T47D (cell line): ENCODE measurements around the gene VPS4A.
"Not testable (repeated sequence)": the region's sequence is repeated elsewhere in the genome, so short reads cannot be mapped to it uniquely, and the experiment has no call there.

Source experiments
- DNase-seq, 2 experiments: peaks; one replicate each; pipeline versions ENCODE4 v3.0.0 to v3.0.0-alpha.2; 2011 to 2012; ENCODE audit warnings: low read depth in 1 of 2, low spot score in 1 of 2
- JUND ChIP-seq: IDR thresholded peaks from 2 replicates; pipeline ENCODE4 v1.6.1; 2012; ENCODE audit warnings: low read depth
- in situ Hi-C: cut with HindIII; loops from 2 replicates; pipeline ENCODE4 v1.10.0; 2016; ENCODE audit warnings: low sequenced_read_pairs, low pct_unique_long_range_greater_than_20kb

Gene VPS4A

DNA sequence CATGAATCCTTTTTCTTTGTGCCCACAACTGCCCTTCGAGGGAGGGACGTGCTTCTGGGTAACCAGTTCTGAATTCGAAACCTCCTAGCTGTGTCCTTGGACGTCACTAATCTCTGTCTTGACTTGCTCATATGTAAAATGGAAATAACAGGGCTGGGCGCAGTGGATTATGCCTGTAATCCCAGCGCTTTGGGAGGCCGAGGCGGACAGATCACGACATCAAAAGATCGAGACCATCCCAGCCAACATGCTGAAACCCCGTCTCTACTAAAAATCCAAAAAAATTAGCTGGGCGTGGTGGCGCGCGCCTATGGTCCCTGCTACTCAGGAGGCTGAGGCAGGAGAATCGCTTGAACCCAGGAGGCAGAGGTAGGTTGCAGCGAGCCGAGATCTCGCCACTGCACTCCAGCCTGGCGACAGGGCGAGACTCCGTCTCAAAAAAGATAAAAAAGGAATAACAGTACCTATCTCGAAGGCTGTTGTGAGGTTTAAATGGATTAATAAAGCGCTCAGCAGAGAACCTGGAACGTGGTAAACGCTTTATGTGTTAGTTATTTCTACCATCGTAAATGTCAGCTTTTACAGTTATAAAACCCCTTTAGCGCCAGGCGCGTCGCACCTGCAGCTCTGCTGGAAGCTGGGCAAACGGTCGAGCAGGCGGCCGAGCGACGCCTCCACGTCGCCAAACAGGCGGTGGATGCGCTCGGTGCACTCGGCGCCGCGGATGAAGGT is 27.6 kb downstream of the VPS4A start:
- DNase-seq, result no peak
- TF ChIP-seq JUND, result no peak
- in situ Hi-C loops, result no loop called here

DNA sequence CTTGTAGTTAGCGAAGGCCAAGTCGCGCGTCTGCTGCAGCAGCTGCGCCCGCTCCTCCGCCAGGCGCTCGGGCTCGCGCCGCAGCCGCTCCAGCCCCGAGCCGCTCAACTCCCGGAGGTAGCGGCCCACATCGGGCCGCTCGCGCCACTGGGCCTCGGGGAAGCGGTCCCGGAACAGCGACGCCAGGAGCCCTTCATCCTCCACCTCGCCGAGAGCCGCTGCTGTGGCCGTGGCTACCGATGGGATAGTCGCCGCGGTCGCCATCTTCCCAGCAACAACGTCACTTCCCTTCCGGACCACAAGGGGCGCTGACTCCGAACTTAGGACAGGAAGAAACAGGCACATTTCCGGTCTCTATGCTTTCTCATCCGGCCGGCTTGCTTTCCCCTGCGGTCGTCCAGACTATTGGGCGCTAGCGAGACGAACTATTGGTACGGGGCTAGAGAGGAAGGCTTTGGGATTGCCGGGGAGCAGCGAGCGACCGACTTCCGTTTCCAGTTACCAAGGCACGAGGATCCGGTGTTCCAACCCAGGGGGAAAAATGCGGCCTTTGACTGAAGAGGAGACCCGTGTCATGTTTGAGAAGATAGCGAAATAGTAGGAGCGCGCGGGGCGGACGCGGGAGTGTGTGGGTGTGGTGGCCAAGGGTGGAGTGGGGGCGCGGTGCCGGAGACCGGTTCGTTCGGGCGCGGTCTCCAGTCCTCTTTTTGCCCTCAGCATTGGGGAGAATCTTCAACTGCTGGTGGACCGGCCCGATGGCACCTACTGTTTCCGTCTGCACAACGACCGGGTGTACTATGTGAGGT is 28.3 kb downstream of the VPS4A start, which contains the start of the genes COG8 and NIP7:
Gene COG8 (minus strand): TSS at position 276 of the 806 bp plus-strand sequence. CDS start 12 bp downstream, at position 264.
Gene NIP7 (plus strand): TSS at position 484 of the 806 bp plus-strand sequence. CDS start 58 bp downstream, at position 542.
- DNase-seq, result peak; percentile 86 to 99
- TF ChIP-seq JUND, result no peak
- in situ Hi-C loops, result no loop called here

DNA sequence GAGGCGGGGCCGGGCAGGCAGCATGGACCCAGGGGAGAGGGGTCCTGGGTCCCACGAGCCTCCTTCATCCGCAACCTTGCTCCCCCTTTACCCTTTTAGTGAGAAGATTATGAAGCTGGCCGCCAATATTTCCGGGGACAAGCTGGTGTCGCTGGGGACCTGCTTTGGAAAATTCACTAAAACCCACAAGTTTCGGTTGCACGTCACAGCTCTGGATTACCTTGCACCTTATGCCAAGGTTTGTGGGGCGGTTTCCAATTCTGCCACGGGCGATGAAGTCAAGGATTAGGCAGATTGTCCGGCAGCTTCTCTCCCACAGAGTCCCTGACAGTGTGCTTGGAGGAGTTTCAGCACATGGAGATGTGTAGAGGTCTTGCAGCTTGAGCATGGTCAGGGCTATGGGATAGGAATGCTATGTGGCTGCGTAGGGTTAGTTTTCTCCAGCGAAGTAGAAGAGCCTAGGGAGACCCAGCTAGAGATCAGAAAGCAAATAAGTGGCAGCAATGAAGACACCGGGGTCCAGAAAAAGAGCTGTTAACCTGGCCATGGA is 29.0 kb downstream of the VPS4A start:
- no peak for DNase-seq
- TF ChIP-seq JUND, result no peak
- in situ Hi-C loops, result no loop called here

DNA sequence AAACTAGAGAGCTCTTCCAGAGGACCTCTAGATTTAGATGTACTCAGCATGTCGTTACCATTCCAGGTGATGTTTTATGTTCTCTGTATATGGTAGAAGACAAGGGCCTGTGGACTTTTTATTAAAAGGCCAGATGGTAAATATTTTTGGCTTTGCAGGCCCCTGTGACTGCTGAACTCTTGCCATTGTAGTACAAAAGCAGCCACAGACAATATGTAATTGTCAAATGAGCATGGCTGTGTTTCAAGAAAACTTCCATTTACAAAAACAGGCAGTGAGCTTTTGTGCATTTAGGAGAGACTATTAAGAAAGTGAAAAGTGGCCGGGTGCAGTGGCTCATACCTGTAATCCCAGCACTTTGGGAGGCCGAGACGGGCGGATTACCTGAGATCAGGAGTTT is 33.0 kb downstream of the VPS4A start:
- TF ChIP-seq JUND, result no peak

DNA sequence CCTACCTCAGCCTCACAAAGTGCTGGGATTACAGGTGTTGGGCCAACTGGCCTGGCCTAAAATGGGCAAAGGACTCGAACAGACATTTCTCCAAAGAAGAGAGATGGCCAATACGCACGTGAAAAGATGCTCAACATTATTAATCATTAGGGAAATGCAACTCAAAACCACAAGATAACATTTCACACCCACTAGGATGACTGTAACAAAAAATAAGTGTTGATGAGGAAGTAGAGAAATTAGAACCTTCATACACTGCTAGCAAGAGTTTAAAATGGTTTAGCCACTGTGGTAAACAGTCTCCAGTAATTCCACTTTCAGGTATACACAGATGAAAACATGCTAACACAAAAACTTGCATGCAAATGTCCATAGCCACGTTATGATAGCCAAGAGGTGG is 34.8 kb downstream of the VPS4A start:
- in situ Hi-C loops, result no loop called here
- TF ChIP-seq JUND, result no peak
- no peak for DNase-seq

More for the DNA sequence above, 33.0 kb downstream of the VPS4A start:
- DNase-seq, result no peak
- in situ Hi-C loops, result no loop called here

DNA sequence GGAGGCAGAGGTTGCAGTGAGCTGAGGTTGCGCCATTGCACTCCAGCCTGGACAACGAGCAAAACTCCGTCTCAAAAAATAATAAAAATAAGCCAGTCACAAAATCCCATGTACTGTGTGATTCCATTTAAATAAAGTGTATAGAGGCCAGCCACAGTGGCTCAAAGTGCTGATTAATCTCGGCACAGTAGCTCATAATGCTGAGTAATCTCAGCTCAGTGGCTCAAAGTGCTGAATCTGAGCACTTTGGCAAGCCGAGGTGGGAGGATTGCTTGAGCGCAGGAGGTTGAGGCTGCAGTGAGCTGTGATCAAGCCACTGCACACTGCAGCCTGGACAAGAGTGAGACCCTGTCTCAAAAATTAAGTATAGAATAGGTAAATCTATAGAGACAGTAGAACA is 35.5 kb downstream of the VPS4A start:
- no peak for DNase-seq
- in situ Hi-C loops, result no loop called here
- TF ChIP-seq JUND, result no peak

DNA sequence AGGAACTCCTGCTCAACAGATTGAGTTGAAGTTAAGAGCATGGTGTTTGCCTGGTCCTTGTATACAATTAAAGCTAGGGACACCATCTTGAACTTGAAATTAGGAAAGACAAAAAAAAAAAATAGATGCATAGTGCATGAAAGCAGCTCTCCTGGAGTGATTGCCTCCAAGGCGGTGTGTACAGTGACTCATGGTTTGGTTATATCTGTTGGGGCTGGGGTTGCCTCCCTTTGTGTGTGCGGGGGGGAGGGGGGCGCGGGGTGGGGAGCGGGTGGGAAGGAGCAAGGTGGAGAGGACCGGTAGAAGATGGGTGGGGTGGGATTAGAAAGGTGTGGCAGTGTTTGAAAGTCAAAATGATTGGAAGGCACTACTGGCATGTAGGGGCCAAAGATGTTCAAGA is 37.1 kb downstream of the VPS4A start:
- in situ Hi-C loops, result no loop called here
- no peak for TF ChIP-seq JUND
- DNase-seq, result no peak

DNA sequence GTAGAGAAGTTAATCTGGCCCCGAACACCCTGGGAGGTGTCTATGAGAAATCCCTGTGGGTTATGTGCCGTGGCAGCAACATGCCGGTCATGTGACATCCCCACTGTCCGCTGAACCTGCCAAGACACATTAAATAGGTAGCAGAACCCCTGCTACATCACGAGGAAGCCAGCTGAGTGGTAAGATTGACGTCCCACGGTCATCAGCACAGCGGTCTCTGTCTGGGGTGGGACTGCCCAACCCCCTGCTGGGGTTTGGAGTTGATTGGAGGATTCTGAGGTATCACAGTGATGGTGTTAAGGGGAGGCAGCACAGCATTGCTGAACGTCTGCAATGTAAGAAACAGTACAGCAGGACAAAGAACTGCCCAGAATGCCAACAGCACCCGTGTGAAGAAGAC is 38.4 kb downstream of the VPS4A start:
- DNase-seq, result no peak
- in situ Hi-C loops, result no loop called here
- no peak for TF ChIP-seq JUND

DNA sequence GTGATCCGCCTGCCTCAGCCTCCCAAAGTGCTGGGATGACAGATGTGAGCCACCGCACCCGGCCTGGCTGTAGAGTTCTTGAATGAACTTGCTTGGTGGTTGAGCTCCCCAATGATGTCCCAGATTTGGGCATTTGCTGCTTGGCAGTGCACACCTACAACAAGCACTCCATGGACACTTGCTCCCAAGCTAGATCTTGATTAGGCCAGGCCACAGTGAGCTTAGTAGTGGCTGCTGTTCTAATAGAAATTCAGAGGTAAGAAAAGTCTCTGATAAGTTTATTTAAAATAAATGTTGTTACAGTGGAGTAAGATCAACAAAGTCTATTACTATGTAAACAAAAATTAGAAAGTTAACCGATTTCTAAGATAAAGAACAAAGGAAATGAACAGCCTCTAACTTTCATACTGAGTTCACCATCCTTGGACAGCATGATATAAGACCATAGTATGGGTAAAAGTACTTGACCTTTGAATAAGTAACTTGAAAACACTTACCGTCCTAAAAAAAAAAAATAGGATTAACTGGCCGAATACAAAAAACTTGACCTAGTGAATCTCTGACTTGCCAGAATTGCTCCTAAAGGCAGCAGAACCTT is 39.5 kb downstream of the VPS4A start:
- no peak for DNase-seq
- TF ChIP-seq JUND, result no peak
- in situ Hi-C loops, result no loop called here

DNA sequence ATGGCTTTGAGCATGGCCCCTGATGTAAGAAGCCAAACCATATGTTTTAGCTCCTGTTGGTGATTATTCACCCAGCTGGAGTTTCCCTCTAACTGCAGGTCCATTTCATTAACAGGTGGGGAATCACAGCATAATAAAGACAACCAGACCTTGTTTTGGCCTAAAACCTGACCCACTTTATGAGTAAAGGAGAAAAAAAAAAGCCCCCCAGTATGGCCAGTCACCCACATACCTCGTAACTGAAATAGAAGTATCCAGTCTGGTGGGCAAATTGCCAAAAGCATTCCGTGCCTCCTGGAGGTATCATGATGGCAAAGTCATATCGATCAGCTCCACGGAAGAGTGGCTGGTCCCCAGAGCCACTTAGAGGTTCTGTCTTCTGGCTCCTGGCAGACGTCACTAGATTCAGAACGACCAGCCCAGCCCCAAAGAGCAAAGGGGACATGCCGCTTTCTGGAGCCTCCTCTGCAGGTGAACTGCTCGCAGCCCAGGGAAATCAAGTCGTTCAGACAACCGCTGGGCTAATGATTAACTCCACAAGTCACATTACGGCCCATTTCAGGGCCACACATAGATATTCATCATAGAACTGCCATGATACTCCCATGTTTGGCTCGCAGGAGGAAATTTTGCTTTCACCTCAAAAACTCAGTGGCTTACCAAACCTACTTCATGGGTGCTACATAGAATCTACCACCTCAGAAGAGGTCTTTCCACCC is 40.3 kb downstream of the VPS4A start, which contains the start of gene TMED6:
Gene TMED6 (minus strand): TSS at position 478 of the 719 bp plus-strand sequence. CDS start 33 bp downstream, at position 445.
- no peak for DNase-seq
- no peak for TF ChIP-seq JUND
- in situ Hi-C loops, result no loop called here

DNA sequence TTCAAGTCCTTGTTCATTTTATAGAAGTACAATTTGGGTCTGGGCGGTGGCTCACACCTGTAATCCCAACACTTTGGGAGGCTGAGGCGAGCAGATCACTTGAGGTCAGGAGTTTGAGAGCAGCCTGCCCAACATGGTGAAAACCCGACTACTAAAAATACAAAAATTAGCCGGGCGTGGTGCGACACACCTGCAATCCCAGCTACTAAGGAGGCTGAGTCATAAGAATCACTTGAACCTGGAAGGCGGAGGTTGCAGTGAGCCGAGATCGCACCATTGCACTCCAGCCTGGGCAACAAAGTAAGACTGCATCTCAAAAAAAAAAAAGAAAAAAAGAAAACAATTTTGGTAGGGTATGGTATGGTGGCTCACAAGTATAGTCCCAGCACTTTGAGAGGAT is 48.9 kb downstream of the VPS4A start:
- DNase-seq, in situ Hi-C loops: not testable (repeated sequence)

DNA sequence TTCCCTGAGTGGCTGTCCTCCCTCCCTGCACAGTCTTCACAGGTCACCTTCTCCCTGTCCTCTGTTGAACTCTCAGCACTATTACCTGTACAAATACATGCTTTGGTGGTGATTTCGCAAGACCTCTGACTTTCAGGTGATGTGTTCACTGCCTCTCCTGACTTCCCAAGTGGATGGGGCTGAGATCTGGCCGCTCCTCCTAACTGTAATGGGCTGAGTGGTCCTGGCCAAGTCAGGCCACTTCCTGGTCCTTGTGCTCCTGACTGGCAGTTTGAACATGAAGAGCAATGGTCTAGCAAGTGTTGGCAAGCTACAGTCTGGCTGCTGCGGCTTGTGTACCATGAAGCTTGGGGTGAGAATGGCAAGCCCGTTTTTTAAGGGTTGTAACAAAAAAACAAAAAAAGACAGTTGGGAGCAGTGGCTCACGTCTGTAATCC is 52.1 kb downstream of the VPS4A start:
- no peak for DNase-seq
- no peak for TF ChIP-seq JUND
- in situ Hi-C loops, result no loop called here
